Iris pigment epithelial cell (primary cell): Measurements from ENCODE around the gene CABLES2.

ENCODE experiments used
- DNase-seq: peaks from one replicate; pipeline ENCODE4 v3.0.0-alpha.2; 2011; ENCODE audit warnings: low read depth

The CABLES2 gene

DNA sequence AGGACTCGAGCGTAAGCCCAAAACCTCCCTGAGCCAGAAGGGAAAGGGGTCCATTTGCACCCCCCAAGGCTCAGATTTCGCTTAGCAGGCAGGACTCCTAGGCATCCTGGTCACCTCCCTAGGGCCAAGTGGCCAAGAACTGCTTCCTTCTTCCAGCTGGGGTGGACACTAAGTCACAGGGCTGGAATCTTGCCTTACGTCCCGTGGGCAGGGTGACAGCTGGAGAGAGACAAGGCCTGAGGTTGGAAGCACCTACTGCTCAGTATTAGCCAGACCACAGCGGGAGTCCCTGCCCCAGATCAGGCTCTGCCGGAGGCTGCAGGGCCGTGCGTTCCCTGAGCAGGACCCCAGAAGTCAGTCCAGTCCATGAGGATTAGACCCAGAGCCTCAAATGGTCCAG is 59.6 kb downstream of the CABLES2 start:
- DNase-seq = no peak

GRCh38 chr20:62347151-62347404 is 60.0 kb downstream of the CABLES2 start:
- DNase-seq = no peak

- no peak for DNase-seq
Measured at GRCh38 chr20:62346398-62347150, 60.5 kb downstream of the CABLES2 start.

DNA sequence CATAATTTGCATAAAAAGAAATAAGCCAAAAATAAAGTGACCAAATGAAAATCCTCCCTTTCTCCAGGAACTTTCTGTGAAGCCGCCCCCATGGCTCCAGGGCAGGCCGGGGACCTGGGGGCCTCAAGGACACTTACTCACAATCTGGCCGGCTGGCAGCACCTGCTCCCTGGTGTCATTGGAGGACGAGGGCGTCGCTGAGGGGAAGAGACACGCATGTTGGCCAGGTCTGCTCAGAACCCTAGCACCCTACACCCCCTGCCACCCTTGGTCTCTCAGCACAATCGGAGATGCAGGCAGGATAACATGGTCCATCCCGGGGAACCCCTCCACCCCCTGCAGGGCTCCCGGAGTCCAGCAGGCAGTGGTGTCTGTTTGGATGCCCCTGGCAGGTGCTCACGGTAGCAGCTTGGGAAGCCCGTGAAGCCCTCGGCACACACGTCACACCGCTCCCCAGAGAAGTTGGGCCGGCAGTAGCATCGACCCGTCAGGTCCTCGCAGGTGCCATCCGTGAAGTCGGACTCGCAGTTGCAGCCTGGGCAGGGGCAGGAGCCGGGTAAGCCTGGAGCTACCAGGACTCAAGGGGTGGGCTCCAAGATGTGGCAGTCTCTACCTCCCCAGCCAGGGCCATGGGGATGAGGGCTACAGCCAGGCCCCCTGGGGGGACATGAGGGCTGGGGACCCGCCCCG is 61.3 kb downstream of the CABLES2 start:
- no peak for DNase-seq

DNA sequence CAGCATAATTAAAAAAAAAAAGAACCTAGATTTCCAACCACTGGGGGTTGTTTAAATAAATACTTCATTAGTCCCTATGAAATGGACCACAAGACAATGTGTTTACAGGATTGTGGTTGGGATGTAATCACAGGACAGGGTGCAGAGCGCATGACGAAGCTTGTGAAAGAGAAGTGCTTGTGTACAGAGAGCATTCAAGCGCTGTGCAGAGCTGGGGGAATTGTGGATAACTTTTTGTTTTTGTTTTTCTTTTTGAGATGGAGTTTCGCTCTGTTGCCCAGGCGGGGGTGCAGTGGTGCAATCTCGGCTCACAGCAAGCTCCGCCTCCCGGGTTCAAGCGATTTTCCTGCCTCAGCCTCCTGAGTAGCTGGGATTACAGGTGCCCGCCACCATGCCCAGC is 62.3 kb downstream of the CABLES2 start:
- DNase-seq = peak; percentile 55

GRCh38 chr20:62344092-62344491 is 63.0 kb downstream of the CABLES2 start:
- no peak for DNase-seq

- DNase-seq = no peak
Measured at GRCh38 chr20:62342910-62343309, 64.2 kb downstream of the CABLES2 start.

DNA sequence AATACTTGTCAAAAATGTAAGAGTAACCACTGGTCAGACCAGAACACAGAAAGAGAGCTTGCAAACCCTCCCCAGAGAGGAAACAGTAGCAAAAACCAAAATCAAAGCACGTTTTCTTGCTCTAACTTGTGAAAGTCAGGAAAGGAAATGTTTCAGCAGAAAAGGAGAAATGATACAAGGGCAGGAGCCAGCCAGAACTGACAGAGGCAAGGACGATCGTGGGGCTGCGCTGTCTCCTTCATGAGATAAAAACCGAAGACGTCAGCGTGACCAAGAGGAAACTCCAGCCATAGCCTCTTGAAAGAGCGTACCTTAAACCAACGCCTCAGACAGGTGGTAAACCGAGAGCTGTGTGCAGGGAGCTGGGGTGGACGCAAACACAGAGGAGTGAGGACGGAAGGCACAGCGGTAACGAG is 67.4 kb downstream of the CABLES2 start:
- no peak for DNase-seq
